Measurements from ENCODE around the gene TNNT3.
A peak's percentile ranks its signal among the peaks of the same experiment; 100 is the strongest.

TNNT3 gene

GRCh38 chr11:1923201-1923956, 3.9 kb downstream of the TNNT3 start:
- no peak for DNase-seq

GRCh38 chr11:1924181-1924580, 4.7 kb downstream of the TNNT3 start:
- no peak for DNase-seq

- DNase-seq = no peak
Observed at GRCh38 chr11:1924646-1925372, 5.3 kb downstream of the TNNT3 start.

GRCh38 chr11:1925373-1926155, 6.1 kb downstream of the TNNT3 start:
- DNase-seq = no peak

GRCh38 chr11:1926156-1927025, 6.9 kb downstream of the TNNT3 start:
- peak; percentile 21 to 49 for DNase-seq

- DNase-seq = no peak
Observed at GRCh38 chr11:1927026-1927847, 7.7 kb downstream of the TNNT3 start.

- DNase-seq = no peak
Observed at GRCh38 chr11:1927848-1928469, 8.5 kb downstream of the TNNT3 start.

GRCh38 chr11:1928470-1928890, 9.0 kb downstream of the TNNT3 start:
- no peak for DNase-seq

- no peak for DNase-seq
Observed at GRCh38 chr11:1928891-1929541, 9.5 kb downstream of the TNNT3 start.

GRCh38 chr11:1929621-1930461, 10.3 kb downstream of the TNNT3 start:
- no peak for DNase-seq

- DNase-seq = no peak
Observed at GRCh38 chr11:1930462-1930830, 10.9 kb downstream of the TNNT3 start.

- no peak for DNase-seq
Observed at GRCh38 chr11:1931341-1932104, 12.0 kb downstream of the TNNT3 start.

- no peak for DNase-seq
Observed at GRCh38 chr11:1932105-1932480, 12.6 kb downstream of the TNNT3 start.

GRCh38 chr11:1932681-1933080, 13.2 kb downstream of the TNNT3 start:
- DNase-seq = no peak

GRCh38 chr11:1933416-1934334, 14.2 kb downstream of the TNNT3 start:
- no peak for DNase-seq

GRCh38 chr11:1934335-1935155, 15.0 kb downstream of the TNNT3 start:
- no peak for DNase-seq

Data from inflammatory macrophage treated with lipopolysaccharide for 1 hour (primary cell).